NCI-H2196 treated with DMSO at 0.1 percent for 48 hours (cell line): ENCODE results near the gene OR2V2.

Source experiments
- DNase-seq: peaks from one replicate; lab custom pipeline; 2025; ENCODE audit not compliant: unreplicated experiment; lab: John Stamatoyannopoulos, UW

Gene OR2V2

DNA sequence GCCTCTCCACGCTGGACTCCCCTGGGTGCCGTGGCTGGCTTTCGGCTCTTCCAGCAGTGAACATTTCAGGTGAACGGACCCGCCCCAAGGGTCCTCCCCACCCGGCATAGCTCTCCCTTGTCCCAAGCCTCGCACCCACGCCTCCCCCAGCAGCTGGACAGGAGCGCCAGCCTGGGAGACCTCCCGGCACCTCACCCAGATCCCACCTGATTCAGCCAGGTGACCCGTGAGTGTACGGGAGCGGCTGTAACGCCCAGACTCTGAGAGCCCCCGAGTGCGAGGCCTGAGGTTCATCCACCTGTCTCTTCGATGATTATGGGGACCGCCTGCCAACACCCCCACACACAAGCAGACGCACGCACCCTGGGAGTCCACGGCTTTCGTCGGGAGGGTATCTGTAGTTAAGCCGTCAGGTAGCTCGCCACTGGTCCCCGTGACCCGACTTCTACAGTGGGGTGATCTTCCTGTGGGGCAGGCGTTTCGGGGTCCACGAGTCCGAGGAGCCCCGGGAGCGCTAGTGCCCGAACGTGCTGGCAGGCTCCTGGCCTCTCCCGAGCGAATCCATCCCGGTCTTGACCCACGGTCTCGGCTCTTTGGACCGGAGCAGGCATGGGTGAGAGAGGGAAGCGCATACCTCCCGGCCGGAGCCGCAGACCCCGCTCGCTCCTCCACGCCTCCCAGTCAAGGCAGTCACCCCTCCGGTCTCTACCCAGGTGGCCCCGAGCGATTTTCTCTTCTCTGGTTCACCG lies 42.8 kb downstream of the OR2V2 start:
- DNase-seq = no peak

DNA sequence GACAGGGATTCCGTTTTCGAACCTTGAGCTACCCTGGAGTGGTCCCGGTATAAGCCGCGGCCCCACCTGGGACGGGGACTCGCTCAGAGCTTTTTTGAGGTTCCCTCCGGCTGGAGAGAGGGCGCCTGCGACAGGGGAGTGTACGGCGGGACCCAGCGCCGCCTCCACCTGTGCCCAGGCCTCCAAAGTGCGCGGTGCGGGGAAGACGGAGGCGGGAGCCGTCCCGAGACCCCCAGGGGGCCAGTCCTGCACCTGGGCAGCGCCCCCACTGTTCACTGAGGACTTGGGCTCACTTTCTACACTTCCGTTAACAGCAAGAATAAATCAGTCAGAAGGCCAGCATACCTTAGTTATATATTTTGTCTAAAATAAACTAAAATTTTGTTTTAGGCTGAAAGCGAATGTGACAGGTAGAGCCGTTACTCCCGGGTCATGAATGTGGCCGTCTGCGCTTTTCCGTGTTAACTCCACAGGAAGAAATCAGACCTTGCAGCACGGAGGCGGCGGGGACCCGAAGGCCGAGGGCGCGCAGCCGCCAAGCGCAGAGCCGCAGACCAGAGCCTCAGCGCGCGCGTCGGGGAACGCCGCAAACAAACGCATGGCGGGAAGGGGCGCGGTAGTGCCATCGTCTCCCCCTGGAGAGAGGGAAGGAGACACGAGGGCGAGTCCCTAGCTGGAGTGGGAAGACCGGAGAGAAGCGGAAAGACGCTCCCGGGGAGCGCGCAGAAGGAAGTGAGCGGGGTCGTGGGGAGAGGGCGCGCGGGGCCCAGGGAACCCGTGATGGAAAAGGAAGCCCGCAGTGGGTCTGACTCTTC lies 43.5 kb downstream of the OR2V2 start:
- no peak for DNase-seq

DNA sequence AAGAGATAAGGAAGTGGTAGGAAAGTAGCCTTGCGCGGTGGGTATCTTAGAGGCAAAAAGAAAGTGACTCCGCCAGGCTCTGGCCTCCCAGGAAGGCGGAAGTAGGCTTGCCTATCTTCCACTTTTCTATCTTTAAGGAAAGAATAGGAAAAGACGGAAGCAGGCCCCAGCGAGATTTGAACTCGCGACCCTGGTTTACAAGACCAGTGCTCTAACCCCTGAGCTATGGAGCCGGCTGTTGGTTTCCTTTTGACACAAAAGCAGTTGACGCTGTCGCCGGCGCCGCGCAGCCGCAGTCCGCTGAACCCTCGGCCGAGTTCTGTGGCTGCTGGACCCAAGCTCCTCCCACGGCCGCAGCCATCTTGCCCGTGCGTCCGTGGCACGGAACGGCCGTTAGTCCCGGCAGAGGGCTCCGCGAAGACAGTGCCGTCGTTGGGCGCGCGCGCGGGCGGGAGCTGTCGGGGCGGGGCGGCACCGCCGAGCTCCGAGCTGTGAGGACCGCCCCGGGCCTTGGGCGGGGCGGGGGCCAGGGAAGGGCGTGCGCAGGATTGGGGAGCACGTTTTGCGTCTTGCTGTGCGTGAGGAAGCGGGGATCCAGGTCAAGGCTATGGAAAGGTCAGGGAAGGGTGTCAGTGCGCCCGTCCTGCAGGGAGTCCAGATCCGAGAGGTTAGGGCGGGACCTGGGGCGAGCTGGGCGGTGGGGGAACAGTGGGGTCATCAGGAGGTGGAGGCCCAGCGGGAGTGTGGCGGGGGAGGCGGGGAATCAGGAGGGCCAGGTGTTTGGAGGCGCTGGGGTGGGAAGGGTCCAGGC lies 44.3 kb downstream of the OR2V2 start:
- no peak for DNase-seq

DNA sequence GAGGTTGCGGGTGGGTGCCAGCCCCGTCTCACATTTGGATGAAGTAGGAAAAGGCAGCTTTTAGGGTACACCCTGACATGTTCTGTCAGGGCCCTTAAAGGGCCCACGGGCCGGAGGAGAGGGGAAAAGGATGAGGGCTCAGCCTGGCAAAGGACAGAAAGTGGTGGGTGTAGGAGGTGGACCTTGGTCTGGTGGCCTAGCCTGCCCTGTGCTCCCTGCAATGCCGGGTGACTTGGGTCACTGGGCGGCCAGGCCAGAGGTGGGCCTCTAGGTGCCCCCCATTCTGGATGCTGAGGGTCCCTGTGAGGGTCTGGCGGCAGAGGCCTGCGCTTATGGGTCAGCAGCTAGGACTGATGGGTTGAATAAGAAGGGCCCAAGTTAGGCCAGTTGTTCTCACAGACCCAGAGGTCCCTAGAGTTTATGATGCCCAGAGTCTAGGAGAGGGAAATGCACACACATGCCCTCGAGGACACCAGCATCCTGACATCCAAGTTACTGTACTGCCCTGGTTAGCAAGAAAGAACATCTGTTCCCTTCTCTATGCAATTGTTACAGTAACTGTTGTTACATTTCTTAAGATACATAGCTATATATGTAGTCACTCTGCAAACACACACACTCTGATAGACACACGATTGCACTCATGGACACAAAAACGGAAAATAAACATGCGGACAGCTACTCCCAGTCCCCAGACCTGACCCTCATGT lies 45.1 kb downstream of the OR2V2 start:
- no peak for DNase-seq

DNA sequence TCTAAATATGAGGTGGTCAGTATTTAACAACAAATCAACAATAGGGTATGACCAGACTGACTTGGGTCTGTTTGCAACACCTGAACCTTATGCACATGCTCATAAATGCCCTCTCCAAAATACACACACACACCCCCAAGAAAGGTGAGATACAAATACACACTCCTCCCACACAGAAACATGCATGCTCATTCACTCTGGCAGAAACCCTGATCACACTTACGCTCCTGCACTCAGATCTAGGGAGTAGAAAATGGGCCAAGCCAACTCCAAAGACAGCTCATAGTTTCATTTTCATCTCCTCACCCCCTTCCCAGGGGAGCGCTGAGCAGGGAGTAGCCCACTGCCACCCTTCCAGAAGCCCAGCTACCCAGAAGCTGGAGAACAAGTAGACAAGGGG lies 46.3 kb downstream of the OR2V2 start:
- DNase-seq = no peak

DNA sequence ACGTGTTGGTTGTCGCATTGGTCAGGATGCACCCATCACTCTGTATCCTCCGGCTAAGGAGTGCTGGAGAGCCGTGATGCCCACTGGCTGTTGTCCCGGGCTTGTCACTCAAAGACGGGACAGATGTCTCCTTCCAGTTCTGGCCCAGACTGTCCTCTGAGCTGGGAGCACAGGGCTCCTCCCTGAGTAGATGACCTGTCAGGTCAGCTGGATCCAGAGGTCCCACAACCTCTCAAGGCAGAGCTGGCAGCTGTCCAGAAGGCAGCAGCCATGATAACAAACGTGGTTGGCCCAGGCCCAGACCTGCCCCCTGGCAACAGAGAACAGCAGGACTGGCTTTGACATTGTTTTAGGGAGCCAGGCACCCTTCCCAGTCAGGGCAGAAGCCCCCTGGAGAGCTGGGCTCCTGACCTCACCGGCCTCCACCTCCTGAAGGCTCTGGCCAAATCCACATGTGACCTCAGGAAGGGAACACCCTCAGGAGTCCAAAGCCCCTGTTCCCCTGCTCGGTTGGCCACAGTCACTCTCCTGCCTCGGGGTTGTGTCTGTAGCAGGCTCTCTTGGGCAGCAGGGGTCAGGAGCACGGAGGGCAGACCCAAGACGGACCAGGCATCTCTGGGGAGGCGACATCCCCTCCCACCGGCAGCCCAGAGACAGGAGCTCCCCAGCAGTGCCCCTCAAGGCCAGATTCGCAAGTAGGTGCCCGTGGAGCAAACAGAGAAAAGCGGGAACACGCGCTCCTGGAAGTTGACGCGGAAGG lies 47.3 kb downstream of the OR2V2 start:
- no peak for DNase-seq

DNA sequence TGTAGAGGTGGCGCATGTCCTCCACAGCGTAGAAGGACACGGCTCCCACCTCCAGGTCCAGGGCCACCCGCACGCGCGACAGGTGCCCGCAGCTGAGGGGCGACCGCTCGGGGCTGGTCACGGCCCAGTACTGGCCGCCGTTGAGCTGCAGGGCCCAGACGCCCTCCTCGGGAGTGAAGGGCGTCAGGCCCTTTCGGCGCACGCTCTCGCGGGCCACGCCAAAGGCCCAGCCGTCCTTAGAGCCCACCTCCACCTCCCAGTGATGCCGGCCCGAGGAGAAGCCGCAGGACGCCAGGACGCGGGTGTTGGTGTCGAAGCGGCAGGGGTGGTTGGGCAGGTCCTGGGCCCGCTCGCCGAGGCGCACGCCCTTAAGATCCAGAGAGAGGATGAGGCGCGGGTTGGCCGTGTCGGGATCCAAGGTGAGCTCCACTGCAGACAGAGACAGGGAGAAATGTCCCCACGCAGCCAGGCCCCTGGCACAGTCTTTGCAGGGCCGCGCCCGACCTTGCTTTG lies 47.9 kb downstream of the OR2V2 start:
- no peak for DNase-seq

DNA sequence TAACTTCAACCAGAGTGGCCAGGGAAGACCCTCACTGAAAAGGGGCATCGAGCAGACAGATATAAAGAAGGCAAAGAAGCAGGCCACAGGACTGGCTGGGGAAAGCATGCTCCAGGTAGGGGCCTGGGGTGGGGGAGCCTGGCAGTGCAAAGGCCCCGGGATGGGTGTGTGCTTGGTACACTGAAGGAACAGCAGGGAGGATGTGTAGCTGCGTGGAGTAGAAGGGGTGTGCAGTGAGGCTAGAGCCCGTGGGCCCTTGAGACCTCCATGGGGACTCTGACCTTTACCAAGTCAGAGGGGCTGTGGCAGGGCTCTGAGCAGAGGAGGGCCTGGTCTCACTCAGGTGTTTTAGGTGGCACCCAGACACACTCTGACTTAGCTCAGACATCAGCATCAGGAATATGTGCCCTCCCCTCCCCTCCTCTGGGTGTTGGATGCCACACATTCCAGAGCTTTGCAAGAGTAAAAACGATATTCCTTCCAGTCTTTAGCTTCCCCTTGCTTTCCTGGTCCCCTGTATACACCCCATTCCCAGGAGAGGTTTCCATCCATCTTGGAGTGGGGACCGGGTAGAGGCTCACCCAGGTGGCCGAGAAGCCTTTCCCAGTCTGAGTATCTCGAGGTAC lies 50.1 kb downstream of the OR2V2 start:
- DNase-seq = no peak

DNA sequence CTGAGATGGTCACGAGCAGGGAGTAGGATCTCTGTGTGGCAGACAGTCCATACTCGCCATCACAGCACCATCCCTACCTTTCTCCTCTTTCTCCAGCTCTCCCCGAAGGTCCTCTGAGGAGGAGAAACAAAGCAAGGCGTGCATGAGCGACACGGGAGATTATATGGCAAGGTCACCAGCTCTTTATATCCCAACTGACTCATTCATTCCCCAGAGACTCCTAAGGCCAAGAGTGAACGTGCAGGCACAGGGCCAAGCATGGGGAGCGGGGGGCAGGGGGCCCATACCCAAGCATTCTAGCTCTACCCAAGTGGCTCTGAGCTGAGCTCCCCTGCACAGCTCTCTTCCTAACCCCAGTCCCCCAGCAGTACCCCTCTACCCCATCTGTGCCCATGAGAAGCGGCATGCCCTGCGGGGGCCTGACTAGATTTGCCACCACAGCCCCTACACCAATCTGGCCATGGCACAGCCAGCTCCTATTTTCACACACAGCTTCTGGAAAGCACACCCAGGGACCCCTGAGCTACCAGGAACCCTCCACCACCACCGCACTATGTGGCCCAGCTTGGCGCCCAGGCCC lies 50.8 kb downstream of the OR2V2 start:
- DNase-seq = no peak

DNA sequence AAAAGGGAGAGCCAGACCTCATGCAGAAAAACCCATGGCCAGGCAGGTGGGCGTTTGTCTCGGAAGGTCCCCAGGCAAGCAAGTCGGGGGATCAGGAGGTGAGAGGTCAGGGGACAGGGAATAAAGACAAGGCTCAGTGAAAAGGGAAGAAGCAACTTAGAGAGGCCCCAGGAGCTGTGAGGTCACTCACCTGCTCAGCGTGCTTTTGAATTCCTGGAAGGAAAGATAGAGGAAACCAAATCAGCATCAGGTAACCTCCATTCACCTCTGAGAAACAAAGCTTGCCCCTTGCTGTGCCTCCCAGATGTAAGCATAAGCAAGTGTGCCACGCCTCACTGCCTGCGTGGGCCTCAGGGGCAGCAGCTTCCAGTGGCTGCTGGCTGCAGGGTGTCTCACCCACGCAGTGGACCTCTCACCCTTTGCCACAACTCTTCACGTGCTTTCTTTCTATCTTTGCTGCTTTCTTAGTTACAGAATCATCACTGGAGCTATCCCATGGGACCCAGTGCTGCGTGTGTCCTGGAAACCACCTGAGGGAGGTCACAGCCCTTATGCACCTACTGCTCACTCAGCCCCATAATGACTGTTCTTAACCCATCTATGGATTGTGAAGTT lies 51.6 kb downstream of the OR2V2 start:
- no peak for DNase-seq

DNA sequence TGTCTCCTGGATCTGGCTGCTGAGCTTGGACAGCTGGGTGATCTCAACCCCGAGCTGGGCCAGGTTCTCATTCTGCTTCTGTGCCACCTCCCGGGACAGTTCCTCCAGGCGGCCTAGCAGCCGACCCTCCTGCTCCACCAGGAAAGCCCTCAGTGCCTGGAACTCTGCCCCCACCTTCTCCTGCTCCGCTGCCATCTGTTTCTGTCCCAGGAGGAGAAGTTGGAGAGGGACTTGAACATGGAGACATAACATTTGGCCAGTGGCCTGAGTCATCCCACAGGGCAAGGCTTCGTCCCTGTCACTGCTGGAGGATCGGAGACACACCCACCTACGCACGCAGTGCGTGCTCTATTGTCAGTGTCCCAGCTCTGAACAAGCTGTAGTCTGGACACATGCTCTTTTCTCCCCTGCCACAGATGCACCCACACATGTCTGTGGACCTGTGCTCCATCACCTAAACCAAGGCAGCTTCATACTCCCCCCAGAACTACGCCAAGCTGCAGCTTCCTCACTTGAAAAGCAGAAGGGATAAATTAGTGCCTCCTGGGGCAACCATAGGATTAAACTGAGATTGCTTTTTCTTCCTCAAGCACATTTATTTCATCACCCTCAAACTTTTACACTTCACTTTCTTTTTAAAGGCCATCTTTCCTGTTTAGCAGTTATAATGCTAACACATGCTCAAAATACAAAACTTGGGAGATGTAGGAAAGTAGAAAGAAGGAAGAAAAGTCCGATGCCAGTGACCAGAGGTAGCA lies 52.7 kb downstream of the OR2V2 start:
- no peak for DNase-seq

DNA sequence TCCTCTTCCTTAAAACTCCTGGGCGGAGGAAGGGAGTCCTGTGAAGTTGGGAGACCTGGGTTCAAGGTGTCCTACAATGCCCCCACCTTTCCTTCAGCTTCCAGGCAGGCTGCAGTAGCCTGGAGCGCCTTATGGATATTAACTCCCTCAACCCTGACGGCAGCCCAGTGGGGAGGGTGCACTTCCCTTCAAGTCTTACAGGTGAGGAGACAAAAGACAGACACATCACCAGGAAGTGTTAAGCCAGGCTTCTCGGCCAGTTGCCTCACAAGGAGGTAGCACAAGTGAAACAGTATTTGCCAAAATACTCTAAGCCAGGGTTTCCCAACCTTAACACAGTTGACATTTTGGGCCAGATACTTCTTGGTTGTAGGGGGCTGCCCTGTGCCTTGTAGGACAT lies 53.4 kb downstream of the OR2V2 start:
- DNase-seq = no peak

DNA sequence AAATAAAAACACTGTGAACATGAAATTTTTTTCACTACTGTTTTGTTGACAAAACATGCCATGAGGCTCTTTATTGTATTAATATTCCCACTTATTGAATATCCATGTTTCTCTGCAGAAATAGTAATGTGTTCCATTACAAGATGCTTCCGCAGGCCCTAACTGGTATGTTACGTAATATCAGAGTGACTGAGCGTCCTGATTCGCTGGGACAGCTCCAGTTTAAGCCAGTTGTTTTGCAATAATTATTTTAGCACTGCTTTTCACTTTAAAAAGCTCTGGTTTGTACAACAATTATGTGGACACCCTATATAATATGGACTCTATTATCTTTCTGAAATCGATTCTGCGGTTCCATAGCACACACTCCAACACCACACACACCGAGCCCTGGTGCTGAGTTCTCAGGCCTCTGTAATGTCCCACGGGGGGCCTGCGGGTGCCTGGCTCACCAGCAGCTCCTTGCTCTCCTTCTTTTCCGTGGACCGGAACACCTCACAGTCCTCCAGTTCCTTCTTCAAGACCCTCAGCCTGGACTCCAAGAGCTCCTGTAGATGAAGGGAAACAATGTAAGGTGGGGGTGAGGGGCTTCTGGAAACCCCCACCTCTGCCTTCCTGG lies 55.8 kb downstream of the OR2V2 start:
- no peak for DNase-seq

DNA sequence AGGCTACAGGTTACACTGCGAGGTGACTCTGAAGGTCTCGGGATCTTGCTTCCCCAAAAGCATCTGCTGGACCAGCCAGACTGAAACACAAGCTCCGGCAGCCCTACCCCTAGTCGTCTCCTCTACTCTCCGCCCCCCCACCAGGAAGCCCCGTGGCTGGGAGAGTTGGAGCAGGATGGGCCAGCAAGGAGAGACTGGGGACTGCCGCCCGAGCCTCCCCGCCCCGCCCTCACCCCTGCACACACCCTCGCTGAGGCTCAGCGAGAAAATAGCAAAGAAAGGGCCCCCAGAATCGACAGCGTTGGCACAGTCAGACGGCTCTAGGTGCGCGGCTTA lies 56.4 kb downstream of the OR2V2 start:
- no peak for DNase-seq

DNA sequence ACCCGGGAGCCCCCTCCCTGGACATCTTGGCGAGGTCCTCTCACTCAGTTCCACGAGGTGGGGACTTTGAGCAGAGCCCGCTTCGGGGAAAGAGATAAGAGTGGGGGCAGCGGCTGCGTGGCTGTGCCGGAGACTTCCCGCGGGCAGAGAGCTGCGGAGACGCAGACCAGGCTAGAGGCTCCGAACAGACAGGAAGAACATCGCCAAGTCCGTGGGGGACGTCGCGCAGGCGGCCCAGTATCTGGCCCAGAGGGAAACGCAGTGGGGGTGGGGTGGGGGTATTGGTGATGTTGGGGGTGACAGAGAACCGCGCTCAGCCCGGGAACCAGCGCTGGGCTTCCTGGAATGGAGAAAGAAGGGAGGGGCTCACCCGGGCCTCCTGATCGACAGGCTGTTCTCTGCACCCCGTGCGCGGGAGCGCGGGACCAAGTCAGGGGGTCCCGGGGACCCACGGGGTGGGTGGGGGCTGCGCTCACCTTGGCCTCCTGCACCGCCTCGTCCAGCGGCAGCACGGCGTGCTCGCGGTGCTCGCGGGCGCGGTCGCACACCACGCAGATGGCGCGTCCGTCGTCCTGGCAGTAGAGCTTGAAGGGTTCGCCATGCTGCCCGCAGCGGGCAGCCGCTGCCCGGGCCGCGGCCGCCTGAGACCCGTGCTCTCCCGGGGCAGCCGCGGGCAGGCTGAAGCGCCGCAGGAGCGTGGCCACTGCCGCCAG lies 56.9 kb downstream of the OR2V2 start:
- no peak for DNase-seq

DNA sequence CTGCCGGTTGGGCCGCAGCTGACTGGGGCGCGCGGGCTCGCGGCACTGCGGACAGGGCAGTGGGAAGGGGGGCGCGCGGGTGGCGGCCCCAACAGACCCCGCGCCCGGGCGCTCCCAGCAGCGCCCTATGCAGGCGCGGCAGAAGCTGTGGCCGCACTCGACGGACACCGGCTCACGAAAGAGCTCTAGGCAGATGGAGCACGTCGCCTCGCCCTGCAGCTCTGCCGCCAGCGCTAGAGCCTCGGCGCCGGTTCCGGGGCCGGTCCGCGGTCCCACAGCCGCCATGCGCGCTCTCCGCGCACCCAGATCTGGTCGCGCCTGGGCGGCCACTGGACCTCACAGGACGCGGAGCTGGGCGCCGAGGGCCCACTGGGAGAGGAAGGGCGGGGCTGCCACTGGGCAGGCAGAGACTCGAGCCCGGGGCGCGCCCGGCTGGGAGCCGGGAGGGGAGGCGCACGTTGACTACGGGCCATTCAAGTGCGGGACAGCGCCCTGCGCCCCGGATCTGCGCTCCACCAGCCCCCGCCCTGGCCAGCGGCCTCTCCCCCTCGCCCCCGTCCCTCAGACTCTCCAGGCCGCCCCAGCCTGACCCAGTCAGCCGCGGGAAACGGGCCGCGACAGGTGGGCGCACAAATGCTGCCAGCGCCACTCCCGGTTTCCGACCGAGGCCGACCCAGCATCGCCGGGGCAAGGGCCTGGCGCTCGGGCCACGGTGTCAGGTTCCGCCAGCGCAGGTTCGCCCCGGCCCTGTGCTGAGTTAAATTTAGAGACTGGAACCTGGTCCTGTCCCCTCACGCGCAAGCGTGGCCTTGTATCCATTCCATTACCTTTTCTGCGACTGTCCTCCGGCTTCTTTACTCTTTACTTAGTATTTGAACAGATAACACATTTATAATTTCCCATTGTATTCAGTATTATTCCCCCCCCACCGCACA lies 57.7 kb downstream of the OR2V2 start, which contains the start of gene TRIM7:
Gene TRIM7 (minus strand): TSS at position 371 of the 935 bp plus-strand sequence. CDS start 86 bp downstream, at position 285.
- no peak for DNase-seq
